HG03521 (cell line): ENCODE measurements around the gene CATSPERD.
"Not testable (repeated sequence)": the region's sequence is repeated elsewhere in the genome, so short reads cannot be mapped to it uniquely, and the experiment has no call there.

Experiments
- ATAC-seq: cut with Tn5 transposase; IDR thresholded peaks from one replicate; pipeline ENCODE4 v1.9.1; 2021; ENCODE audit warnings: mild to moderate bottlenecking, moderate library complexity; ENCODE audit not compliant: unreplicated experiment

CATSPERD gene

GRCh38 chr19:5697022-5697889 is 23.2 kb upstream of the CATSPERD start:
- ATAC-seq = no peak

GRCh38 chr19:5697890-5698634 is 22.4 kb upstream of the CATSPERD start:
- ATAC-seq = no peak

- no peak for ATAC-seq
Observed at GRCh38 chr19:5698635-5699422, 21.6 kb upstream of the CATSPERD start.

GRCh38 chr19:5700455-5701092 is 19.9 kb upstream of the CATSPERD start:
- ATAC-seq = no peak

- ATAC-seq = not testable (repeated sequence)
Observed at GRCh38 chr19:5702053-5702410, 18.4 kb upstream of the CATSPERD start.

GRCh38 chr19:5703819-5704818 is 16.3 kb upstream of the CATSPERD start:
- ATAC-seq = no peak

- ATAC-seq = no peak
Observed at GRCh38 chr19:5705552-5705951, 14.9 kb upstream of the CATSPERD start.

GRCh38 chr19:5706876-5707573 is 13.4 kb upstream of the CATSPERD start:
- no peak for ATAC-seq

- ATAC-seq = no peak
Observed at GRCh38 chr19:5707576-5708575, 12.6 kb upstream of the CATSPERD start.

GRCh38 chr19:5711025-5711424 is 9.4 kb upstream of the CATSPERD start:
- ATAC-seq = no peak

- no peak for ATAC-seq
Observed at GRCh38 chr19:5711713-5712161, 8.7 kb upstream of the CATSPERD start.

GRCh38 chr19:5713228-5713627 is 7.2 kb upstream of the CATSPERD start:
- ATAC-seq = no peak

GRCh38 chr19:5714816-5715215 is 5.6 kb upstream of the CATSPERD start:
- ATAC-seq = no peak

- no peak for ATAC-seq
Observed at GRCh38 chr19:5717215-5717935, 3.1 kb upstream of the CATSPERD start.

- ATAC-seq = no peak
Observed at GRCh38 chr19:5718037-5718578, 2.3 kb upstream of the CATSPERD start.

GRCh38 chr19:5718579-5719273 is 1.7 kb upstream of the CATSPERD start:
- no peak for ATAC-seq
